Adipose tissue (tissue), 3 donors: ENCODE measurements around the gene CSF3. TPM values are rescaled to one million over a fixed set of nuclear protein-coding genes. Genes with fewer than 3 reads are reported as not detected.

Source experiments
- H3K27ac ChIP-seq: one replicate; pipeline ENCODE4 v1.5.1; 2013; ENCODE audit warnings: low read depth, low read length
- WGBS, 3 donors: extraction: QIAGEN DNeasy Blood & Tissue Kit; methylation state at CpG; one replicate each; pipeline ENCODE4 v1.1.7; 2013; 5-methylcytosine and 5-hydroxymethylcytosine counted together
- polyA plus RNA-seq, 3 donors: library from polyadenylated mRNA; stranded (reverse); fragments of 200-250 nt; gene quantifications; one replicate each; pipeline ENCODE4 v1.2.3, GENCODE V29; 2013
- donor health status: healthy with polysubstance abuse.
- donor health status: Bipolar disorder and iron deficiency.
- donor health status: healthy.

The CSF3 gene
- polyA plus RNA-seq, 3 donors = 0.75 to 91.0 (median 4.4) TPM

DNA sequence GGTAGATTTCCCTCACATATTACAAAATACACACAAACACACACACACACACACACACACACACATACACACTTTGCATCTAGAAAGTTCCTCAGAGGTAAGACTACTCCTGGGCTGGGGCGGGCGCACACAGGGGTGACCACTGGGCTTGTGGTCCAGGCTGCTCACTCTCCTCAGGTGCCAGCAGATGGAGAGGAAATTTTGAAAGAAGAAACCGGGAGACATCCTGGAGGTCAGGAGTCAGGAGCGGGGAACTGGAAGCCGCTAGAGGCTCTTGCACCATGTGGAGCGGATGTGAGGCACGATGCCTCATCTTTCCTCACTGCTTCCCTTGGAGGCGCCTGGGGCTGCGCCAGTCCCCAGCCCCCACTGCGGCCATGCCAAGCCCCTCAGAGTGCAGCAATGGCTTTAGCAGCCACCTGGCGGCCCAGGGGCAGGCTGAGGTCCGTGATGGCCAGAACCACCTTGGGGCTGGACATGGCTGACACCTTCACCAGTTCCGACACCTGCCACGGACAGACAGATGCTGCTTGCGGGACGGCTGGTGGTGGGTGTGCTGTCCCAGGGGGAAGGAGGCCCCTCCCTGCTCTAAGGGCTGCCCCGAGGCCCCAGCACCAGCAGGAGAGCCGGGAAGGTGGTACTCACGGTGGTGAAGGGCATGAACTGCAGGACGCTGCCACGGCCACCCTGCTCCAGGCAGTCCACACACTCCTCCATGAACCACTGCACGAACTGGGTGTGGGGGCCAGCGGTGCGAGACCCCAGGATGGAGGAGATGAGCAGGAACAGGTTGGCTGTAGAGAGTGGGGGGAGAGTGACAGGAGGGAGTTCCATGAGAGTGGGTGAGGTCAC is 4.1 kb downstream of the CSF3 start:
- WGBS, 3 donors = 68 to 81% (median 74%) methylated on average over 22 to 24 of the region's 24 CpGs
- no peak overlapping the region for H3K27ac ChIP-seq

DNA sequence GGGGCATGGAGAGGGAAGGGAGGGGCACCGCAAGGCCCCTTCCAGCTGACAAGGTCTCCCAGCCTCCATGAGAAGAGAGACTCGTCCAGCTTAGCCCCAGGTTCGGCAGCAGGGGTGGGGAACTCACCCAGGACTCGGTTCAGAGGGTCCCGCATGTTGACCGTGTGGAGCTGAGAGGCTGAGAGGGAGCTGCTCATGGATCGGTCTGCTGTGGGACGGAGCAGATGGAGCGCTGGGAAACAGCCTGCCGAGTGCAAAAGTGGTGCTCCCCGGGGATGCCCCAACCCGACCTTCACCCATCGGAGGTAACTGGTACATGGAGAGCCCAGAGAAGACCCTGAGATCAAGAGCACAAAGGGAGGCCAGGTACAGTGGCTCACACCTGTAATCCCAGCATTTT is 4.9 kb downstream of the CSF3 start:
- H3K27ac ChIP-seq = no peak overlapping the region
- 92 to 95% (median 93%) methylated on average over 13 of the region's 13 CpGs for WGBS, 3 donors

DNA sequence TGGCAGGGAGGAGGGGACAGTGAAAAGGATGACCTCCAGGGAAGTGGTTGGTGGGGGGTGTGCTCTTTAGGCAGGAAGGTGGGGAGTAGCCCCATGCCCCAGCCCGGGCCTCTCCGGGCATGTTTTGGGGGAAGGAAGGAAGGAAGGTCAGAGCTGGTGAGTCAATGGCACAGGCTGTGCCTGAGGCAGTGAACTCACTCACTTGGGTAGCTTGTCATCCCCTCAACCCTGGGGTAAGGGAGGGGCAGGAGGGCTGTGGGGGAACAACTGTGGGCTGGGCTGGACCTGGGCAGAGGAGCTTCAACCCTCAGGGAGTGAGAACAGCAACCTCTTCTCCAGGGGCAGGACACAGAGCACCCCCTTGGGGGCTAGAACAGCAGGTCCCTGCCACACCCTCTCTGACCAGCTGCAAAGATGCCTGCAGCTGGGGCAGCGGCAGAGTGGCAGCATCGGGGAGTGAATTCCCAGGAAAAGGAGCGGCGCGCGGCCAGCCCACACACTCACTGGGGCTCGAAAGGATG is 6.3 kb downstream of the CSF3 start:
- WGBS, 3 donors = 60 to 97% (median 70%) methylated on average over 9 of the region's 9 CpGs
- no peak overlapping the region for H3K27ac ChIP-seq

DNA sequence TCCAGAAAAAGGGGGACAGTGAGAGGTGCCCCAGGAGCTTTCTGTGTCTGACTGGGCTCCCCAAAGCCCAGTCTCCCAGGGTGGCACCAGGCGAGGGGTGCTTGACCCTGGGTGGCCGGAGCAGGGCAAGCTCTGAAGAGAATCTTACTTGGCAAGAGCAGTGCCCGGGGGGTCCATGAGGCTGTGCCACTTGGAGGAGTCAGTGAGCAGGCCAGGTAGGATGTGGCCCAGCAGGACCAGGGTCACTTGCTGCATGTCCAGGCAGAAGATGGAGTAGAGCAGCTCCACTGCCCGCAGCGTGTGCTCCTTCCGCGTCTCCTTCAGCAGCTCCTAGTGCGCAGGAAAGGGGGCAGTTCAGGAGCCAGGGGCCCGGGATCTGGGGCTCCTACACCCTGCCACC is 7.3 kb downstream of the CSF3 start:
- no peak overlapping the region for H3K27ac ChIP-seq
- WGBS, 3 donors = 88 to 96% (median 96%) methylated on average over 9 of the region's 9 CpGs

DNA sequence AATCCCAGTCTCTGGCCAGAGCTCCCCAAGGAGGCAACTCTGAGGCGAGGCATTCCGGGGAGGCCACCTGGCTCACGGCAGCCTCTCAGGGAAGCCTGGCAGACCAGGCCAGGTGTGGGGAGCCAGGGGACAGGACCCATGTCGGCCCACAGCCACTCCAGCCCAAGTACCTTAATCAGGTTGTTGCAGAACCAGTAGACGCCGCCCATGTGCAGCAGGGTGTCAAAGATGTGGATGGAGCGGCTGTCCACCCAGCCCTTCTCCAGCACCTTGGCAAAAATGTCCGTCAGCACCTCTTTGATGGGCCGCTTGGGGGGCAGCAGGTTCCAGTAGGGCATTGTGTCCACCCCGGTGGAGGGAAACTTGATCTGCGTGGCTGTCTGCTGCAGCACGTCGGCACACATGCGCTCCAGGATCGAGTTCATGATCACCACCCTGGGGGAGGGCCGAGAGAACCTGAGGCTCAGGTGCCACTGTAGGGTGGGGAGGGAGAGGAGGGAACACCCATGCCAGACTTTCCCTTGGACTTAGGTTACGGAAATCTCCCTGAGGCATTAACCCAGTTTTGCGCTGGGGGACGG is 7.8 kb downstream of the CSF3 start:
- 64 to 84% (median 78%) methylated on average over 17 to 19 of the region's 19 CpGs for WGBS, 3 donors
- no peak overlapping the region for H3K27ac ChIP-seq

DNA sequence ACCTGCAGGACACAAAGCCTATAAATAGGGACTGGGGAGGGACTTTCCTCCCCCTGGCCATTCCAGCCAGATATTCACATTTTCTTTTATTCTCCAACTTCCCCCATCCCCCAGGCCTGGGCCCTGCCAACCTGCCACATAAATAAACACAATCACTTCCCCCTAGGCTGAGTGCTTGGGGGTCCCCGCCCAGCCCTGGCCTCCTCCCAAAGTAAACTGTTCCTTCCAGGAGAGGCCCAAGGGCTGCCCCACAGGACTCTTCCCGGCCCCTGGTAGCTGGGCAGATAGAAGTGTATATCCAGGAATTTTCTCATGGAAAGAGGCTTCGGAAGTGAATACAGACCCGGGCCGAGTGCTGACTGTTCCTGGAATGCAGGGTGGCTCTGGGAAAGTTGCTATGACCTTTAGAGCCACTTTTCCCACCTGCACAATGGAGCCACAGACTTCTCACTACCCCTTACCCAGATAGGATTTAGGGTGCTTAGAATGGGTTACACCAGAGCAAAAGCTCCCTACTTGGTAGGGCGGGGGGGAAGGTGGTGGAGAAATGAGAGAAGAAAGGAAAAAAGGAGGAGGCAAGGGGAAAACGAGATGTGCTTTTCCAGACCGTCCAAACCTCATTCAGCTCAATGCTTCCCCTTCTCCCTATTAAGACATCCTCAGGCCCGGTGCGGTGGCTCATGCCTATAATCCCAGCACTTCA is 8.5 kb downstream of the CSF3 start:
- WGBS, 3 donors = 50 to 70% (median 67%) methylated on average over 10 of the region's 10 CpGs
- no peak overlapping the region for H3K27ac ChIP-seq

DNA sequence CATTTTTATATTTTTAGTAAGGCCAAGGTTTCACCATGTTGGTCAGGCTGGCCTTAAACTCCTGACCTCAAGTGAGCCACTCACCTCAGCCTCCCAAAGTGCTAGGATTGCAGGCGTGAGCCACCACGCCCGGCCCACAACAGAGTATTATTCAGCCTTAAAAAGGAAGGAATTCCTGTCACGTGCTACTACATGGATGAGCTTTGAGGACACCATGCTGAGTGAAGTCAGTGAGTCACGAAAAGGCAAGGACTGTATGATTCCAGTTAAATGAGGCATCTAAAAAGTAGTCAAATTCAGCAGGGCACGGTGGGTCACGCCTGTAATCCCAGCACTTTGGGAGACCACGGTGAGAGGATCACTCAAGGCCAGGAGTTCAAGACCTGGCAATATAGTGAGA is 9.7 kb downstream of the CSF3 start:
- 91 to 95% (median 94%) methylated on average over 8 of the region's 8 CpGs for WGBS, 3 donors
- no peak overlapping the region for H3K27ac ChIP-seq

DNA sequence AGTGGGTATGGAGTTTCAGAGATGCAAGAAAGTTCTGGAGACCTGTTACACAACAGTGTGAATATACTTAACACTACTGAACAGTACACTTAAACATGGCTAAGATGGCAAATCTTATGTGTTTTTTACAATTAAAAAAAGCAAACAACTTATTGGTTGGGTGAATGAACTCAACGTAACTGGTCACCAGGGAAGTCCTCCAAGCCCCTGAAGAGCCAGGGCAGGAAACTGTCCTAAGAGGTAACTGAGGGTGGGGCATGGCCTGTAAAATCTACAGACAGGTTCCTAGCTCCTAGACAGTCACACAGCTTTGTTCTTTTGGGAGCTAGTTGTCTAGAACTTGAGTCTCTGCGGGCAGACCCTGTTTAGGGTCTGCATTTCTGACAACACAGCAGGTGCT is 10.3 kb downstream of the CSF3 start:
- no peak overlapping the region for H3K27ac ChIP-seq
- 84 to 87% (median 85%) methylated on average over 2 of the region's 2 CpGs for whole genome bisulfite sequencing, 3 donors

DNA sequence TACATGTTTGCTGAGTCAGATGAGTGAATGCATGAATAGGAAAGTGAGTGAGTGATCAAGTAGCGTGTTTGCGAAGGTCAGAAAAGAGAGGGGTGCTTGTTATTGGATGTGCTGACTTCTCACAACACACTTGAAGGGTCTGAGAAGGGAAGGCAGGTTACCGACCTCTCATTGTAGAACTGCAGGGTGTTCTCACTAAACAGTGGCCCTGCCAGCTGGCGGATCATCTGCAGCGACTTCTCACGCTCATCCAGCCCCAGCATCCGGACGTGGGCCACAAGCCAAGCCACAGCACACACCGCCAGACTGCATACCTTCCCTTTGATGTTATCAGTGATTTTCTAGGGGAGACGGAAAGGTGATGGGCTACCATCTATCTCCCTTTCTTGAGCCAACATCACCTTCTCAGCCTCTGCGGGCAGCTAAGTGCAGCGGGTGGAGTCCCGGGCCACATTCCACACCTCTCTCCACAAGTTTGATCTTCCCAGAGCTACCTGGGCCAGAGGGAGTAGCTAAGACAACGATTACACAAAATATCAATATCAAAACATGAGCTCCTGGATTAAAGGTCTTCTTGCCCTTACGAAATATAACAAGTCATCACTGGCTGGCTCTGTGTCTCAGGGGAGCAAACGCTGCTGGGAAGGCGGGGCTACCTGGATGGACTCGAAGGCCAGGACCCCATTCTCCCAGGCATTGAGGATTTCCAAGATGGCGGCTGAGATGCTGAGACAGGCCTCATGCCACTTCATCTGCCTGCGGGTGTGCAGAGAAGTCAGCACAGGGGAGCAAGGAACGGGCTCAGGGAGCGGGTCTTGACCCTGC is 11.0 kb downstream of the CSF3 start:
- 65 to 77% (median 76%) methylated on average over 22 of the region's 22 CpGs for WGBS, 3 donors
- H3K27ac ChIP-seq = no peak overlapping the region

DNA sequence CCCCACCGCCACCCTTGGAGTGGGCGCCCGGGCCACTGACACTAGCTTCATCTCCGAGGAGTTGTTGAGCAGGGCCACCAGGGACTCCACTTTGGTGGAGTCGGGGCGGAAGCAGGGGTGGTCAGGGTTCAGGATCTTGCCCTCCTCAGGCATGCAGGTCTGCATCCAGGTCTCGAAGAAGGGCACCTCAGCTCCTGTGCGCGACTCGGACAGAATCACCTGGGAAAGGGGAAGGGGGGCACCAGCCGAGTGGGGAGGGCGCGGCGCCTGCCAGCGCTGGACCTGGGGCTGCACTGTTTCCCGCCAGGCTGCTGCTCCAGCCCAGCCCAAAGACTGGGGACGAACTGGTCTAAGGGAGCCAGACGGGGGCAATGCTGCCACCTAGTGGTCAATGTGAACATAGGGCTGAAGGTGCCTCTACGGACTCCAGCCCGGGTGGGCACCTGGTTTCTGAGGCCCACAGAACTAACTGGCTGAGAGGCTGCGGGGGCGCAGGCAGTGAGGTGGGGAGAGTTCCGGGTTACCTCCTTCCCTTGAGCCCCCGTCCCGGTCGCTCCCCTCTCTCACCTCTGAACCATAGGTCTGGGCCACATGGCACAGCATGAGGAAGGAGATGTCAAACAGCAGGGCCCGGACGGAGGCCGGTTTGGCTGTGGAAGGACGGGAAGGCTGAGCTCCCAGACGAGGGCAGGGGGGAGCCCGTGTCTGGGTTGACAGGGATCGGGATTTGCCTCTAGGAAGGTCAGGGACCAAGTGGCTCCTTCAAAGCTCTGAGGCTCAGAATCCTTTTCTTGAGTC is 11.8 kb downstream of the CSF3 start:
- WGBS, 3 donors = 27 to 40% (median 36%) methylated on average over 33 of the region's 33 CpGs
- H3K27ac ChIP-seq = no peak overlapping the region

DNA sequence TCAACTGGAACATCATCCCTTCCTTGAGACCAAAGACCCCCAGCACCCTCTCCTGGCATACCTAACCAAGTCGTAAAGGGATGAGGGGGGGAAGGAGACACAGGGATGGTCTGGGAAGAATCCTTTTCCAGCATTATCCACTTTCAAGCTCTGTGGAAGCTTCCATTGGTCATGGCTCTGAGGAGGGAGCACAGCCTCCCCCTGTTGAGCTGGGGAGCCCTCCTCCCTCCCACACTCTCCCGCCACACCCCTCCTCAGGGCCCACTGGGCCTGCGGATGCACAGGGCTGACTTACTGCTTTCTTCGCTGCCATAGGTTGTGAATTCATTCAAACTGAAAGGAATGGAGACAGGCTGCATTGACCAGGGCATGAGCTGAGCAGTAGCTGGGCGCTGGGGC is 12.4 kb downstream of the CSF3 start:
- H3K27ac ChIP-seq = no peak overlapping the region
- WGBS, 3 donors = 78 to 88% (median 81%) methylated on average over 5 of the region's 5 CpGs

DNA sequence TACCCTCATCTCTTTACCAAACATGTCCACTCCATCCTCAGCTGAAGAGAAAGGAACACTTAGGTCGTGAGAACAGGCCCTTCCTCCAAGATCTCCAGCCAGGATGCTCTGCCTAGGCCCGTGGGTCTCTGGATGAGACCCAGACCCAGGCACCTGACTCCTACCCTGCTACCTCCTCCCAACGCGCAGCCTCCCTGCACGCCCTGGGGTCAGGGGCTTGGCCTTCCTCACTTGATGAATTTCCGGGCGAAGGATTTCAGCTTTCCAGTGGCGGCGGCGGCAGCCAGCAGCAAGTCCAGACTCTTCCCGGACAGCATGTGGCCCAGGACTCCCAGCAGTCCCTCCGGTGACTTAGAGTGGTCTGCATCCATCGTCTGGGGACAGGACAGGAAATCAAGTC is 13.4 kb downstream of the CSF3 start:
- no peak overlapping the region for H3K27ac ChIP-seq
- WGBS, 3 donors = 90 to 94% (median 92%) methylated on average over 13 of the region's 13 CpGs

DNA sequence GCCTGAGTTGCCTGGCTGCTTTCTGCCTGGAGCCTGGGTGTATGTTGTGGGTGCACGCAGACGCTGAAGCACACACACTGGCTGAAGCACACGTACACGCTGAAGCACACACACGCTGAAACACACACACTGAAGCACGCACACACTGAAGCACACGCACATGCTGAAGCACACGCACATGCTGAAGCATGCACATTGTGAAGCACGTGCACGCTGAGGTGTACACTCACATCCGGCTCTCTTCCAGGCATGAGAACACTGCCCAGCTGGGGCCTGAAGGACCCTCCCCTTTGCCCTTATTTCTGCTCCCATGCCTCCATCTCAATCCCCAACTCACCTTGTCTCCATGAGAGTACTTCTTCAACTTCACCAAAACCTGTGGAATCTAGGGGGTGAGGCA is 16.5 kb downstream of the CSF3 start:
- H3K27ac ChIP-seq = no peak overlapping the region
- 49 to 95% (median 94%) methylated on average over 11 of the region's 11 CpGs for WGBS, 3 donors

DNA sequence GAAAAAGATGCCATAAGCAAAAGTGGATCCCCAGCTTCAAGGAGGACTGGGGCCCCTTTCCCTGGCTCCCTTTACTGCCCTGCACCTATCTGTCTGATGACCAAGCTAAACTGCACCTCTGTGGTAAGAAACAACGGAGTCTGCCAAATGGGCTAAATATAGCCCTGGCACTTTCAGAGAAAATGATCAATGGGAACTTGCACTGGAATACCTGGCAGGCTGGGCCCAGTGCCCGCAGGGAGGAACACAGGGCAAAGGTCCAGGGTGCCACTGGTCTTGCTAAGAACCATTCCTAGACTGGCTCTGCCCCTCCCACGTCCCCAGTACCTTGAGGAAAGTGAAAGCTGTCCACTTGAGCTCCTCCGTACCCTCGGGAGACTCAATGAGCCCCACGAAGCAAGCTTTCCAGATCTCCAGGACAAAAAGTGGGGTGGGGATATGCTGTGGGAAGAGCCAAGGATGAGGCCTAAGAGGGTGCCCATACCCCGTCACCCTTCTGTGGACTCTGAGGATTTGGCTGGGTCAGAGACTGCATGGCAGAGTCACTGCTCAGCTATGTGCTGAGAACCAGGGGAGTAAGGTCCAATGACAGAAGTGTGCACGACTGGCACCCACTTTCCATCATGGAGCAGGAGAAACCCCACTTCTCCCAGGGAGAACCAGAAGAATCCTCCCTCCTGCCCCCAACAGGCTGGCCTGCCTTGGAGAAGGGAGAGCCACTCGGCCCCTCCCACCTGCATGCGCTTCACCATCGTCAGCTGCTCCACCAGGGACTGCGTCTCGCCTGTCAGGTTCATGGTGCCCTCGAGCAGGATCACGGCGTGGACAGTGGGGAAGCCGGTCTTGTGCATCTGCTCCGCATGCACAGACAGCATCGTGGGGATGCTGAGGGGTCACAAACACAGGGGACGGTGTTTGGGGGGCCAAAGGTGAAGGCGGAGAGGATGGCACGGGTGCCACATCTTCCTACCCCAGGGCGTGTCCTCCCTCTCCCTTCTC is 17.4 kb downstream of the CSF3 start:
- 53 to 91% (median 89%) methylated on average over 23 of the region's 23 CpGs for WGBS, 3 donors
- no peak overlapping the region for H3K27ac ChIP-seq

DNA sequence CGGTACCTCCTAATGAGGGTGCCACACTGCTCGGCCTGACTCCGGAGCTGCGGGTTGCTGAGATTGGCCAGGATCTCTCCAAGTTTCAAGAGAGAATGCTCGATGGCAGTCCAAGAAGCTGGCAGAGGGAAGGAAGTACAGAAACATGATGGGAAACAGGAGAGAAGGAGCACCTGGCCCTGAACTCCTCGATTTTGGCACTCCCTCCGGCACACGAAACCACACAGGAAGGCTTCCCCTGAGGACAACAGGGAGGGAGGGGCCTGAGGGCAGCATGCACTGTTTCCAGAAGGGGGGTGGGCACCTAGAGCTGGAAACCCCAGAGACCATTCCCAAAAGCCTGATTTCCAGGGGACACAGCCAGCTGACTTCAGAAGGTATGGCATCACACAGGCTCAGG is 18.1 kb downstream of the CSF3 start:
- 26 to 92% (median 87%) methylated on average over 8 of the region's 8 CpGs for WGBS, 3 donors
- no peak overlapping the region for H3K27ac ChIP-seq

DNA sequence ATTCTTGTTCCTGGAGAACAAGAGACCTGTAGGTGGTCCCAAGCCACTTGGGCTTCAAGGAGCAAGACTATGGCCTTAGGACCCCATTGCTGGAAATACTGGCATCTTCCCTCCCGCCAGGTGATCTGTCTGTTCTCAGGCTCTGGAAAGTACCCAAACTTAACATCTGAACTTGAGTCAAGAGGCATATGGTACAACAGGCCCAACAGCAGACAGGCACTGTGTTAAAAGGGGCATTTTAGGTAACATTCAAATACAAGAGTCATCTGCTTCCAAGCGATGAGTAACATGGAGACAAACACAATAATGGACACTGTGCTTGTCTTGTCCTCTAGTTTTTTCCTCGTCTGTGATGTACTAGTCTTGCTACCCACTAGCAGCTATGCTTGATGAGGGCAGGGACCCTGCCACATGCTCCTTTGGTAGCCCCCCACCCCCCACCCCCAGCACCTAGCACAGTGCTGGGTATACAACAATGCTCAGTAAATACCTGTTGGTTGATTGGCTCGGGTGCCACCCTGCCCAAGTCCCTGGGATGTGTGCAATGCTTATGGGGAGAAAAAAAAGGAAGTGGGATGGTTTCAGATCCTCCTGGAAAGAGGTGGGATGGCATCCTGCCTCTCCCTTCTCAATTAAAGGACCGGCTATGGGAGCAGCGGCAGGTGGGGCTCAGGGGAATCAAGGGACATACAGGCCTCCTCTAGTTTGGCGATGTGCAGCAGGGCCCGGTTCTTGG is 19.4 kb downstream of the CSF3 start:
- no peak overlapping the region for H3K27ac ChIP-seq
- 74 to 81% (median 78%) methylated on average over 8 of the region's 8 CpGs for WGBS, 3 donors
